Measurements from ENCODE around the gene ADD2. TPM values are rescaled to one million over a fixed set of nuclear protein-coding genes. Genes with fewer than 3 reads are reported as not detected.

The ADD2 gene
- total RNA-seq, 1 donor from 2014 or later = 3.4 TPM

Other genes with a start within 250 kb of the ADD2 start
- 0.07 TPM in 1 of 2 replicates, not detected in the other for gene TGFA, start 214.4 kb downstream of the ADD2 start, total RNA-seq
- not detected in 2 replicates for gene FIGLA, start 22.4 kb upstream of the ADD2 start, total RNA-seq
- not detected in 2 replicates for gene CLEC4F, start 52.4 kb upstream of the ADD2 start, total RNA-seq
- not detected in 2 replicates for gene CD207, start 67.6 kb upstream of the ADD2 start, total RNA-seq
- not detected in 2 replicates for gene VAX2, start 132.4 kb upstream of the ADD2 start, total RNA-seq
- gene ATP6V1B1, start 167.7 kb upstream of the ADD2 start, total RNA-seq = not detected in 2 replicates
- gene ANKRD53, start 210.4 kb upstream of the ADD2 start, total RNA-seq = not detected in 2 replicates
- 49.5 and 56.1 TPM in 2 replicates for gene TEX261, start 226.7 kb upstream of the ADD2 start, total RNA-seq